ENCODE data around the gene MACF1.

The MACF1 gene

GRCh38 chr1:39163469-39163868 is 41.0 kb upstream of the MACF1 start:
- no peak overlapping the region for H3K4me3 ChIP-seq (ENCODE audit: low read depth, low read length)
- DNase-seq (ENCODE audit: low read depth): no peak
- in situ Hi-C loops (cut with HindIII; ENCODE audit: low sequenced_read_pairs): no loop called here
- TF ChIP-seq CTCF (IDR thresholded peaks at IDR 0.05; ENCODE audit: low read depth, low read length, missing control alignments): no peak

- in situ Hi-C loops (cut with HindIII; ENCODE audit: low sequenced_read_pairs): no loop called here
- H3K4me3 ChIP-seq (ENCODE audit: low read depth, low read length): no peak overlapping the region
- TF ChIP-seq CTCF (IDR thresholded peaks at IDR 0.05; ENCODE audit: low read depth, low read length, missing control alignments): no peak
- no peak for DNase-seq (ENCODE audit: low read depth)
These were observed 40.2 kb upstream of the MACF1 start for GRCh38 chr1:39164256-39164655.

GRCh38 chr1:39165049-39165448 is 39.4 kb upstream of the MACF1 start:
- in situ Hi-C loops (cut with HindIII; ENCODE audit: low sequenced_read_pairs): no loop called here
- TF ChIP-seq CTCF (IDR thresholded peaks at IDR 0.05; ENCODE audit: low read depth, low read length, missing control alignments): no peak
- DNase-seq (ENCODE audit: low read depth): no peak
- H3K4me3 ChIP-seq (ENCODE audit: low read depth, low read length): no peak overlapping the region

GRCh38 chr1:39165488-39165887 is 39.0 kb upstream of the MACF1 start:
- in situ Hi-C loops (cut with HindIII; ENCODE audit: low sequenced_read_pairs): no loop called here
- H3K4me3 ChIP-seq (ENCODE audit: low read depth, low read length): no peak overlapping the region
- TF ChIP-seq CTCF (IDR thresholded peaks at IDR 0.05; ENCODE audit: low read depth, low read length, missing control alignments): no peak
- no peak for DNase-seq (ENCODE audit: low read depth)

- TF ChIP-seq CTCF (IDR thresholded peaks at IDR 0.05; ENCODE audit: low read depth, low read length, missing control alignments): no peak
- H3K4me3 ChIP-seq (ENCODE audit: low read depth, low read length): no peak overlapping the region
- no peak for DNase-seq (ENCODE audit: low read depth)
- in situ Hi-C loops (cut with HindIII; ENCODE audit: low sequenced_read_pairs): no loop called here
These were observed 36.8 kb upstream of the MACF1 start for GRCh38 chr1:39167632-39168209.

- H3K4me3 ChIP-seq (ENCODE audit: low read depth, low read length): no peak overlapping the region
- DNase-seq (ENCODE audit: low read depth): no peak
- TF ChIP-seq CTCF (IDR thresholded peaks at IDR 0.05; ENCODE audit: low read depth, low read length, missing control alignments): no peak
- in situ Hi-C loops (cut with HindIII; ENCODE audit: low sequenced_read_pairs): no loop called here
These were observed 36.0 kb upstream of the MACF1 start for GRCh38 chr1:39168301-39169080.
